NCI-H510A (cell line): ENCODE measurements around the gene WSCD2.

Source experiments
- DNase-seq: peaks from one replicate; lab custom pipeline; 2025; lab: John Stamatoyannopoulos, UW

WSCD2 gene

GRCh38 chr12:108270035-108270848, 141.2 kb downstream of the WSCD2 start:
- DNase-seq: no peak

- DNase-seq: no peak
Measured at GRCh38 chr12:108270849-108271143, 141.7 kb downstream of the WSCD2 start.

GRCh38 chr12:108271951-108272872, 143.1 kb downstream of the WSCD2 start:
- no peak for DNase-seq

GRCh38 chr12:108273217-108273616, 144.1 kb downstream of the WSCD2 start:
- no peak for DNase-seq

- no peak for DNase-seq
Measured at GRCh38 chr12:108277613-108278012, 148.5 kb downstream of the WSCD2 start.

GRCh38 chr12:108282160-108282559, 153.1 kb downstream of the WSCD2 start:
- no peak for DNase-seq

- no peak for DNase-seq
Measured at GRCh38 chr12:108282676-108283075, 153.6 kb downstream of the WSCD2 start.

- no peak for DNase-seq
Measured at GRCh38 chr12:108284163-108284562, 155.1 kb downstream of the WSCD2 start.

- DNase-seq: no peak
Measured at GRCh38 chr12:108285016-108285415, 155.9 kb downstream of the WSCD2 start.

- no peak for DNase-seq
Measured at GRCh38 chr12:108287227-108287626, 158.1 kb downstream of the WSCD2 start.

- no peak for DNase-seq
Measured at GRCh38 chr12:108289350-108290161, 160.5 kb downstream of the WSCD2 start.

- no peak for DNase-seq
Measured at GRCh38 chr12:108295641-108296040, 166.6 kb downstream of the WSCD2 start.

GRCh38 chr12:108296945-108297344, 167.9 kb downstream of the WSCD2 start:
- no peak for DNase-seq

- DNase-seq: no peak
Measured at GRCh38 chr12:108297424-108297823, 168.3 kb downstream of the WSCD2 start.

- DNase-seq: no peak
Measured at GRCh38 chr12:108297895-108298760, 169.0 kb downstream of the WSCD2 start.

GRCh38 chr12:108298761-108299275, 169.7 kb downstream of the WSCD2 start:
- no peak for DNase-seq

GRCh38 chr12:108299516-108299915, 170.4 kb downstream of the WSCD2 start:
- DNase-seq: no peak
